Mesendoderm (in vitro differentiated cells): Measurements from ENCODE around the gene PAM.
A peak's percentile ranks its signal among the peaks of the same experiment; 100 is the strongest.

Experiments
- DNase-seq: peaks from one replicate; pipeline ENCODE4 v3.0.0; 2013
- H2AK5ac ChIP-seq: 2 replicates; pipeline ENCODE4 v1.6.1; 2013; ENCODE audit warnings: low read length, inconsistent platforms
- H2BK120ac ChIP-seq: 2 replicates; pipeline ENCODE4 v1.6.1; 2013; ENCODE audit warnings: low read depth, mild to moderate bottlenecking, low read length, moderate library complexity, mixed read lengths
- H2BK15ac ChIP-seq: replicated peaks from 2 replicates; pipeline ENCODE4 v1.6.1; 2013; ENCODE audit warnings: low read depth, mild to moderate bottlenecking, moderate library complexity
- H2BK5ac ChIP-seq: 2 replicates; pipeline ENCODE4 v1.6.1; 2013; ENCODE audit warnings: low read length, inconsistent platforms
- H3K18ac ChIP-seq: 2 replicates; pipeline ENCODE4 v1.6.1; 2013; ENCODE audit warnings: mild to moderate bottlenecking, low read length, mixed read lengths
- H3K23ac ChIP-seq: one replicate; pipeline ENCODE4 v1.6.1; 2013; ENCODE audit warnings: low read length
- H3K27ac ChIP-seq: 2 replicates; pipeline ENCODE4 v1.5.1; 2013; ENCODE audit warnings: low read depth, mild to moderate bottlenecking, inconsistent platforms, low read length, moderate library complexity
- H3K27me3 ChIP-seq: 2 replicates; pipeline ENCODE4 v1.6.1; 2013; ENCODE audit warnings: low read length, control low read depth, mild to moderate bottlenecking, inconsistent platforms; ENCODE audit not compliant: insufficient read depth, poor library complexity
- H3K36me3 ChIP-seq: 2 replicates; pipeline ENCODE4 v1.6.1; 2013; ENCODE audit warnings: low read length, inconsistent platforms; ENCODE audit not compliant: control insufficient read depth, insufficient read depth
- H3K4ac ChIP-seq: one replicate; pipeline ENCODE4 v1.6.1; 2013; ENCODE audit warnings: low read depth, mild to moderate bottlenecking, low read length, moderate library complexity
- H3K4me1 ChIP-seq: 2 replicates; pipeline ENCODE4 v1.6.1; 2013; ENCODE audit warnings: low read depth, low read length, inconsistent platforms; ENCODE audit not compliant: control insufficient read depth
- H3K4me2 ChIP-seq: 2 replicates; pipeline ENCODE4 v1.6.1; 2013; ENCODE audit warnings: low read length
- H3K4me3 ChIP-seq: 2 replicates; pipeline ENCODE4 v1.5.1; 2013; ENCODE audit warnings: mild to moderate bottlenecking, low read length
- H3K56ac ChIP-seq: one replicate; pipeline ENCODE4 v1.6.1; 2013; ENCODE audit warnings: low read length
- H3K79me1 ChIP-seq: 2 replicates; pipeline ENCODE4 v1.6.1; 2013; ENCODE audit warnings: low read length, inconsistent platforms
- H3K79me2 ChIP-seq: 2 replicates; pipeline ENCODE4 v1.6.1; 2013; ENCODE audit warnings: mild to moderate bottlenecking, low read length; ENCODE audit not compliant: control insufficient read depth, insufficient read depth
- H3K9ac ChIP-seq: 2 replicates; pipeline ENCODE4 v1.6.1; 2013; ENCODE audit warnings: low read length, inconsistent platforms
- H4K5ac ChIP-seq: one replicate; pipeline ENCODE4 v1.6.1; 2013; ENCODE audit warnings: low read length
- H4K8ac ChIP-seq: one replicate; pipeline ENCODE4 v1.6.1; 2013; ENCODE audit warnings: low read depth, mild to moderate bottlenecking, control low read depth, low read length, moderate library complexity
- WGBS: extraction: QIAGEN DNeasy Blood & Tissue Kit; methylation state at CpG from one replicate; pipeline ENCODE4 v1.1.7; 2013; ENCODE audit warnings: low lambda C conversion rate, missing lambda C conversion rate; ENCODE audit not compliant: insufficient coverage; ENCODE audit errors: extremely low coverage; 5-methylcytosine and 5-hydroxymethylcytosine counted together

The PAM gene

DNA sequence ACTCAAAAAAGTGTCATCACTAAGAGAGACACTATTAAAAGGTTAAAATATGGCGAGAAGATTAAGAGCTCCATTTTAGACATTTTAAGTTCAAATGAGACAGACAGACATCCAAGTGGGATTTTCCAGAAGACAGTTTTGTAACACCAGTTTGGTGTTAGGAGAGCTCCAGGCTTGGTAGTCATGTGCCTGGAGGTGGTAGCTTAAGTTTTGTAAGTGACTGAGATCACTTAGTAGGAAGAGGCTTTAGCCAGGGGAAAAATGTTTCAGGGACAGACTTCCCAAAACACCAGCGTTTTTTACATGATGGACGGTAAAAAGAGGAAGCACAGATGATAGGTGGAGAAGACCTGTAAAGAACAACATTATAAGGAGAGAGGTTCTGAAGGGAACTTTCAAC, 214.5 kb downstream of the PAM start:
- no peak for DNase-seq
- no peak overlapping the region for H3K4me3 ChIP-seq
- no peak overlapping the region for H4K8ac ChIP-seq
- H2AK5ac ChIP-seq = no peak overlapping the region
- H3K4me2 ChIP-seq = no peak overlapping the region
- no CpG with 5 or more reads among the region's 3 CpGs for WGBS
- H2BK15ac ChIP-seq = no peak overlapping the region
- H3K4ac ChIP-seq = no peak overlapping the region
- no peak overlapping the region for H3K27ac ChIP-seq
- H2BK120ac ChIP-seq = no peak overlapping the region
- no peak overlapping the region for H4K5ac ChIP-seq
- H3K79me2 ChIP-seq = no peaks in the 10 kb centered on the region
- H3K23ac ChIP-seq = no peak overlapping the region
- H3K79me1 ChIP-seq = no peaks in the 10 kb centered on the region
- H3K36me3 ChIP-seq = no peaks in the 10 kb centered on the region
- no peak overlapping the region for H3K18ac ChIP-seq
- H3K4me1 ChIP-seq = no peaks in the 10 kb centered on the region
- no peak overlapping the region for H3K56ac ChIP-seq
- no peaks in the 10 kb centered on the region for H3K27me3 ChIP-seq
- no peak overlapping the region for H3K9ac ChIP-seq
- no peak overlapping the region for H2BK5ac ChIP-seq

- H2BK5ac ChIP-seq = no peak overlapping the region
- no peak overlapping the region for H3K4me2 ChIP-seq
- WGBS = no CpG with 5 or more reads among the region's 1 CpG
- H3K79me1 ChIP-seq = no peaks in the 10 kb centered on the region
- H2BK120ac ChIP-seq = no peak overlapping the region
- no peak overlapping the region for H3K56ac ChIP-seq
- H2AK5ac ChIP-seq = no peak overlapping the region
- no peaks in the 10 kb centered on the region for H3K27me3 ChIP-seq
- H3K4ac ChIP-seq = no peak overlapping the region
- H3K27ac ChIP-seq = no peak overlapping the region
- no peak overlapping the region for H3K18ac ChIP-seq
- H4K8ac ChIP-seq = no peak overlapping the region
- no peaks in the 10 kb centered on the region for H3K4me1 ChIP-seq
- H2BK15ac ChIP-seq = no peak overlapping the region
- DNase-seq = peak; percentile 9
- no peak overlapping the region for H3K23ac ChIP-seq
- H3K9ac ChIP-seq = no peak overlapping the region
- no peak overlapping the region for H4K5ac ChIP-seq
- no peak overlapping the region for H3K4me3 ChIP-seq
- no peaks in the 10 kb centered on the region for H3K79me2 ChIP-seq
- no peaks in the 10 kb centered on the region for H3K36me3 ChIP-seq
Measured at GRCh38 chr5:102971676-102972293, 216.7 kb downstream of the PAM start.

- no peaks in the 10 kb centered on the region for H3K79me2 ChIP-seq
- H3K27me3 ChIP-seq = no peaks in the 10 kb centered on the region
- no CpG with 5 or more reads among the region's 3 CpGs for WGBS
- no peak overlapping the region for H2BK5ac ChIP-seq
- no peak overlapping the region for H3K9ac ChIP-seq
- H3K4me2 ChIP-seq = no peak overlapping the region
- no peaks in the 10 kb centered on the region for H3K79me1 ChIP-seq
- no peaks in the 10 kb centered on the region for H3K36me3 ChIP-seq
- no peak overlapping the region for H4K5ac ChIP-seq
- no peak overlapping the region for H3K23ac ChIP-seq
- no peak overlapping the region for H3K18ac ChIP-seq
- no peak overlapping the region for H2BK120ac ChIP-seq
- H3K4ac ChIP-seq = no peak overlapping the region
- no peak overlapping the region for H4K8ac ChIP-seq
- H3K4me3 ChIP-seq = no peak overlapping the region
- H2AK5ac ChIP-seq = no peak overlapping the region
- peak; percentile 48 for DNase-seq
- no peaks in the 10 kb centered on the region for H3K4me1 ChIP-seq
- H3K27ac ChIP-seq = no peak overlapping the region
- H3K56ac ChIP-seq = no peak overlapping the region
- no peak overlapping the region for H2BK15ac ChIP-seq
Measured at GRCh38 chr5:102974177-102974576, 219.1 kb downstream of the PAM start.

DNA sequence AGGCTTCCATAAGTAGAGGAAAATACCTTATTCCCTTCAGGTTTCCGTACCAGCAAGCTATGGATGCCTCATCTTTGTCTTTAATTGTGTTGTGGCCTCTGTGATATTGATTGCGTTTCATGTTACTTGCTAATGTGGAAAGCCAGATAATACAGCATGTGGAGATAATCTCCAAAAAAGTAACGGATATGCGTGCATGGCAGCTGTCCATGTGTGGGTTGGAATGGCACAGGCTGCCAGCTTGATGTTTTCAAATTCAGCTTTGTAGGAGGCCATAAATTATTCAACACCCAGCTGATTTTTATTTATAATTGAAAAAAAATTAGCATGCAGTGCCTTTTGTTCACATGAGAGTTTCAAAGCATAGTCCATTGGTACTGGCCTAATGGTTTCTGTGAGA, 219.9 kb downstream of the PAM start:
- Histone ChIP-seq H3K4me3 (no peak overlapping the region), H2BK5ac (no peak overlapping the region), H3K27ac (no peak overlapping the region), H4K5ac (no peak overlapping the region), H3K79me2 (no peaks in the 10 kb centered on the region), H3K56ac (no peak overlapping the region), H3K36me3 (no peaks in the 10 kb centered on the region), H3K23ac (no peak overlapping the region), H2AK5ac (no peak overlapping the region), H3K4me2 (no peak overlapping the region), H3K27me3 (no peaks in the 10 kb centered on the region), H2BK15ac (no peak overlapping the region), H3K4ac (no peak overlapping the region), H3K9ac (no peak overlapping the region), H2BK120ac (no peak overlapping the region), H3K4me1 (no peaks in the 10 kb centered on the region), H3K79me1 (no peaks in the 10 kb centered on the region), H3K18ac (no peak overlapping the region), H4K8ac (no peak overlapping the region)
- no CpG with 5 or more reads among the region's 4 CpGs for WGBS
- no peak for DNase-seq

- WGBS = no CpG with 5 or more reads among the region's 3 CpGs
Measured at GRCh38 chr5:102975457-102976182, 220.5 kb downstream of the PAM start.

More at GRCh38 chr5:102975457-102976182, 220.5 kb downstream of the PAM start:
- Histone ChIP-seq H3K36me3 (no peaks in the 10 kb centered on the region), H3K23ac (no peak overlapping the region), H4K8ac (no peak overlapping the region), H3K27me3 (no peaks in the 10 kb centered on the region), H3K18ac (no peak overlapping the region), H3K79me2 (no peaks in the 10 kb centered on the region), H3K4me2 (no peak overlapping the region), H3K9ac (no peak overlapping the region), H2BK120ac (no peak overlapping the region), H2BK15ac (no peak overlapping the region), H3K4me3 (no peak overlapping the region), H2BK5ac (no peak overlapping the region), H3K79me1 (no peaks in the 10 kb centered on the region), H3K27ac (no peak overlapping the region), H2AK5ac (no peak overlapping the region), H4K5ac (no peak overlapping the region), H3K56ac (no peak overlapping the region), H3K4me1 (no peaks in the 10 kb centered on the region), H3K4ac (no peak overlapping the region)
- no peak for DNase-seq
